Upper lobe of right lung (tissue), 1 donor: Measurements from ENCODE around the gene PDE8A. TPM values are rescaled to one million over a fixed set of nuclear protein-coding genes. Genes with fewer than 3 reads are reported as not detected.
A peak's percentile ranks its signal among the peaks of the same experiment; 100 is the strongest.

Source experiments
- ATAC-seq: fragments of 200-7000 bp; cut with Tn5 transposase; one replicate; pipeline ENCODE4 v1.9.1; 2020; ENCODE audit warnings: mild to moderate bottlenecking, moderate library complexity
- DNase-seq: peaks from one replicate; pipeline ENCODE4 v3.0.0-alpha.2; 2020
- H3K27ac ChIP-seq: fragments of 200-600 bp; one replicate; pipeline ENCODE4 v1.8.0; 2022
- H3K27me3 ChIP-seq: fragments of 200-600 bp; one replicate; pipeline ENCODE4 v1.8.0; 2022; ENCODE audit warnings: mild to moderate bottlenecking
- H3K36me3 ChIP-seq: fragments of 200-600 bp; one replicate; pipeline ENCODE4 v1.8.0; 2022
- H3K4me1 ChIP-seq: fragments of 200-600 bp; one replicate; pipeline ENCODE4 v1.8.0; 2022
- H3K4me3 ChIP-seq: fragments of 200-600 bp; one replicate; pipeline ENCODE4 v1.8.0; 2022; ENCODE audit warnings: mild to moderate bottlenecking
- H3K9me3 ChIP-seq: fragments of 200-600 bp; one replicate; pipeline ENCODE4 v1.8.0; 2022
- CTCF ChIP-seq: fragments of 200-600 bp; IDR thresholded peaks from one replicate; pipeline ENCODE4 v1.8.0; 2022; ENCODE audit warnings: antibody characterized with exemption
- intact Hi-C: fragments of 100-400 bp; cut with DNase I; formaldehyde crosslinking; loops from one replicate; pipeline ENCODE4 v1.11.0; 2022
- total RNA-seq: library from RNA; stranded (reverse); fragmentation: NEBNext Ultra II Directional; extraction: Animal tissue kit (Norgen Biotek cat#: 25700); gene quantifications from one replicate; pipeline ENCODE4 v1.2.1, GENCODE V29; 2021
- donor health status: DM: no; HTN: yes; CAD: no; lungs with severe emphysema.

Gene PDE8A
- total RNA-seq, 1 donor from 2014 or later: 54.7 TPM

GRCh38 chr15:85044251-85044853 is 62.7 kb downstream of the PDE8A start:
- H3K4me3 ChIP-seq: no peak overlapping the region
- DNase-seq: no peak
- H3K4me1 ChIP-seq: peaks cover 21% of the 10 kb centered on the region
- H3K36me3 ChIP-seq: no peaks in the 10 kb centered on the region
- H3K27ac ChIP-seq: no peak overlapping the region
- H3K27me3 ChIP-seq: no peaks in the 10 kb centered on the region
- peak; percentile 64 for TF ChIP-seq CTCF
- intact Hi-C loops: loop anchor here (2.0 kb wide), 1 partner anchor 90 kb away; no protein-coding TSS in a partner anchor
- ATAC-seq: peak; percentile 91
- H3K9me3 ChIP-seq: no peaks in the 10 kb centered on the region

GRCh38 chr15:85044894-85045293 is 63.2 kb downstream of the PDE8A start:
- Histone ChIP-seq H3K4me3 (no peak overlapping the region), H3K27ac (no peak overlapping the region), H3K4me1 (peaks cover 21% of the 10 kb centered on the region), H3K27me3 (no peaks in the 10 kb centered on the region), H3K9me3 (no peaks in the 10 kb centered on the region), H3K36me3 (no peaks in the 10 kb centered on the region)
- intact Hi-C loops: loop anchor here (2.0 kb wide), 1 partner anchor 90 kb away; no protein-coding TSS in a partner anchor
- no peak for TF ChIP-seq CTCF
- ATAC-seq (peak; percentile 41), DNase-seq (no peak)

GRCh38 chr15:85045615-85046014 is 64.0 kb downstream of the PDE8A start:
- Histone ChIP-seq H3K4me1 (peaks cover 21% of the 10 kb centered on the region), H3K27me3 (no peaks in the 10 kb centered on the region), H3K27ac (no peak overlapping the region), H3K4me3 (no peak overlapping the region), H3K9me3 (no peaks in the 10 kb centered on the region), H3K36me3 (no peaks in the 10 kb centered on the region)
- DNase-seq (no peak), ATAC-seq (no peak)
- intact Hi-C loops: loop anchor here (2.0 kb wide), 1 partner anchor 91 kb away; no protein-coding TSS in a partner anchor
- TF ChIP-seq CTCF: no peak

- no peaks in the 10 kb centered on the region for H3K36me3 ChIP-seq
- peak; percentile 76 for ATAC-seq
- intact Hi-C loops: no loop called here
Measured at GRCh38 chr15:85047271-85047948, 65.8 kb downstream of the PDE8A start.

GRCh38 chr15:85048430-85048829 is 66.8 kb downstream of the PDE8A start:
- Histone ChIP-seq H3K4me3 (no peak overlapping the region), H3K27ac (no peak overlapping the region), H3K4me1 (peaks cover 21% of the 10 kb centered on the region), H3K9me3 (no peaks in the 10 kb centered on the region), H3K36me3 (no peaks in the 10 kb centered on the region), H3K27me3 (no peaks in the 10 kb centered on the region)
- ATAC-seq (no peak), DNase-seq (no peak)
- intact Hi-C loops: no loop called here
- TF ChIP-seq CTCF: no peak

More at GRCh38 chr15:85047271-85047948, 65.8 kb downstream of the PDE8A start:
- no peak for DNase-seq
- Histone ChIP-seq H3K9me3 (no peaks in the 10 kb centered on the region), H3K4me3 (no peak overlapping the region), H3K27me3 (no peaks in the 10 kb centered on the region), H3K4me1 (peaks cover 21% of the 10 kb centered on the region), H3K27ac (peak overlapping the region; percentile 33)
- no peak for TF ChIP-seq CTCF
